ENCODE data around the gene SUMF1.
"Not testable (repeated sequence)": the region's sequence is repeated elsewhere in the genome, so short reads cannot be mapped to it uniquely, and the experiment has no call there.

Gene SUMF1

DNA sequence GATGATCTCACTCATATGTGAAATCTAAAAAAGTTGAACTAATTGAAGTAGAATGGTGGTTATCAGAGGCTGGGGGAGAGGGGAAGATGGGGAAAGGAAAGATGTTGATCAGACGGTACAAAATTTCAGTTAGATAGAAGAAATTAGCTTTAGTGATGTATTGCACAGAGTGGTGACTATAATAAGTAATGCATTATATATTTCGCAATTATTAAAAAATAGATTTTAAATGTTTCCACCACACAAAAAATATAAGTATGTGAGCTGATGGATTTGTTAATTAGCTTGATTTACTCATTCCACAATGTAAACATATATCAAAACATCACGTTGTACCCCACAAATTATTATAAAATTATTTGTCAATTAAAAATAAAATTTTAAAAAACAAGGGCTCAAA is 8.1 kb downstream of the SUMF1 start:
- DNase-seq = no peak

DNA sequence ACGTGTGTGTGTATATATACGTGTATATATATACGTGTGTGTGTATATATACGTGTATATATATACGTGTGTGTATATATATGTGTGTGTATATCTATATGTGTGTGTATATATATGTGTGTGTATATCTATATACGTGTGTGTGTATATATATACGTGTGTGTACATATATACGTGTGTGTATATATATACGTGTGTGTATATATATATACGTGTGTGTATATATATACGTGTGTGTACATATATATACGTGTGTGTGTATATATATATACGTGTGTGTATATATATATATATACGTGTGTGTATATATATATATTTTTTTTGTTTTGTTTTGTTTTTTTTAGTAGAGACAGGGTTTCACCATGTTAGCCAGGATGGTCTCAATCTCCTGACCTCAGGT is 10.3 kb downstream of the SUMF1 start:
- DNase-seq = not testable (repeated sequence)

DNA sequence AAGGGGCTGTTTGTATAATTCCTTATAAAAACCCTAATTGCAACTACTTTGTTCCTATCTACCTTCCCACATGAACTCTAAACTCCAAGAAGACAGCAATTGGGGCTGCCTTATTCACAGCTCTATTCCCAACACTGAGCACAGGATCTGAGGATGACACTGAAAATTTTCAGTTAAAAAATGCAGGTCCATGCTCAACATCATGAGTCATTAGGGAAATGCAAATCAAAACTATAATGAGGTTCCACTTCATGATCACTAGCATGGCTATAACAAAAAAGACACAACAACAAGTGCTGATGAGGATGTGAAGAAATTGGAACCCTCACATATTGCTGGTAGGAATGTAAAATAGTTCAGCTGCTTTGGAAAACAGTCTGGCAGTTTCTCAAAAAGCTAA is 12.9 kb downstream of the SUMF1 start:
- DNase-seq = no peak

DNA sequence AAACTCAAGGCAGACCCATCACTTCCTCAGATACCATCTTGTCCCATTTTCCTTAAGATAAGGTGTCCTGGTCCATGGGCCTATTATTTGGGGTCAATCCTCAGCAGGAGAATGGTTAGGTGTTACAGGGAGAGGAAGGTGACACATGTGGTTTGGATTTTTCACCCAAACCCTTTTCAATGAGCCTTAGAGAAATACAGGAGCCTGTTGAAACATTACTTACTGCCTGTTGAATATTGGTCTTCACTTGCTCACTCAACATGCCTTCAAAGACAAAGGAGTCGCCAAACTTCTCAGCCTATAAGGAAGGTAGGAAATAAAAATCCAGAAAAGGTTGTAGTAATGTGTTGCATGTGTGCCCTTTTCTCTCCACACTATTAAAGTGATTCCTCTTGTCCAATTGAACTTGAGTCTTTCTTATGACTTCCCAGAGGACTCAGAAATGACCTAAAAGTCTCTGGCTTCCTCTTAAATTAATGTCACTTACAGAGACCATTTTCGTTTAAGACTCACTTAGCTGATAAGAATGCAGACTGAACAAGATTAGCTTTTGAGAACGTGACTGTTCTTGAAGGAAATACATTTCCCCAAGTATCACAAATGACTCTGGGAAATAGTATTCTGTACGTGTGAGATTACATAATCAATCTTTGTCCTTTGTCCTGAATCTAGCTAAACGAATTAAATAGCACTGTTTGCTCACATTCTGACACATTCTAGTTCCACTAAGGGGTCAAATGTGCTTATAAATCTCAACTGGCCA is 17.8 kb downstream of the SUMF1 start:
- DNase-seq = no peak

DNA sequence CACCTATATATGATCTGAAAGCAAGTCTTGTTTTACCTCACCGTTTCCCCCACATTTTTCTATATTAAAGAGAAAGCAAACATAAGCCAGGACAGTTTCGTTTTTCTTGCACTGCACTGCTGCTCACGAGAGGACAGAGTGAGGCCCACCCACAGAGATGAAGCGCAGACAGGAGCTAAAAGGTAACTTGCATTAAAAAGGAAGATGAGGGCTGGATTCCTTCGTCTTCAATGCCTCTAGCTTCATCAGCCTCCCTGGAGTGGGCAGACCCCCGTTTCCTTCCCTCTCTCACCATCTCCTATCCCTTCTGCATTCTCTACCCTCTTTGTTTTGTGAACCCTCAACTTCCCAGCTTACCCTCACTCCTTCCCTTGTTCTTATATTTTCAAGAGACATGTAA is 18.9 kb downstream of the SUMF1 start:
- DNase-seq = no peak

DNA sequence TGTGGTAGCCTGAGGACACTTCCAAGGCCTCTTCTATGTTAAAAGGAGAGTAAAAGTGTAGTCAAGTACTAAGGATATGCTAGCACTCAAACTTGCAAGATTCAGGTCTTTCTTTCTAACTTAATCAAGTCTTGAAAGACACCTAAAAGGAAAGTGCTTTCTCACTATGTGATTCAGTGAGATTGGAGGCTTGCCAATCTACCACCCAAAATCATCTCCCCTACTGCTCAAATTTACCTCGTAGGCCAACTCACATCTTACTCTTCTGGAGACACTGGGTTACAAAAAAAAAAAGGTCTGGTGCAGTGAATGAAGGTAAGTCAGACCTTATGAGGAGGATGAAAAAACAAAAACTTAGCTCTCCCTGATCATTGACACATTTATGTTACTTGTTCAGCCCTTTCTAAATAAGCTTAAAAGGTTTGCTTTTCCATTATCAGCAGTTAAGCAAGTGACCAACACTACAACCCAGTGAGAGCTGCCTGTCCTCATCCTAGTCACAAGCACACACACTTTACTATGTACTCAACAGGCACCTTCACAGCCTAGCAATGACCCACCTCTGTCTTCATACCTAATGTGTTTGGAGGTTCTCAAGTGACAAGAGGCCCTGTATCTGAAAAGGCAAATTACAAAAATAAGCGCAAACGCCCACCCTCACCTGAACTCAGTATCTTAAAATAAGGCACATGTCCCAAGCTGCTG is 19.6 kb downstream of the SUMF1 start:
- no peak for DNase-seq

DNA sequence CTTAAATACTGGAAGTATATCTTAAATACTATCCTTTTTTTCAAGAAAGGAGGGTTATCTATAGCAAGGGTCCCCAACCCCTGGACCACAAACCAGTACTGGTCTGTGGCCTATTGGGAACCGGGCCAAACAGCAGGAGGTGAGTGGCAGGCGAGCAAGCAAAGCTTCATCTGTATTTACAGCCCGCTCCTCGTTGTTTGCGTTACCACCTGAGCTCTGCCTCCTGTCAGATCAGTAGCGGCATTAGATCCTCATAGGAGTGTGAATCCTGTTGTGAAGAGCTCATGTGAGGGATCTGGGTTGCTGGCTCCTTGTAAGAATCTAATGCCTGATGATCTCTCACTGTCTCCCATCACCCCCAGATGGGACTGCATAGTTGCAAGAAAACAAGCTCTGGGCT is 26.1 kb downstream of the SUMF1 start:
- no peak for DNase-seq

DNA sequence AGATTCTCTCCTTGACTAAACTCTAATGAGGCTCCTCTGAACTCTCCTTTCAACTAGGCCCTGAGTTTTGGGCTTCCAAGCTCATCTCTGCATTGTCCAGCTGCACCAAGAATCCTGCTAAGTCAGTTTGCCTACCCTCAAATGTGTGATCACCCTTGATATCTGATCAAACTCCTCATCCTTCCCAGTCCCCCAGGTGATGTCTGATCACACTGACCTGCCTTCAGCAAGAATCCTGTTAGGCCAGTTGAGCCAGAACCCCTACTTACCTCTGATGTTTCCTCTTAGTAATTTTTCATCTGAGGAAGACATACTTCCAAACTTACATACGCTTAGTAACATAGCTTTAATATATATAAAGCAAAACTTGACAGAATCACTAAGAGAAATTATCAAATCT is 28.8 kb downstream of the SUMF1 start:
- DNase-seq = no peak

DNA sequence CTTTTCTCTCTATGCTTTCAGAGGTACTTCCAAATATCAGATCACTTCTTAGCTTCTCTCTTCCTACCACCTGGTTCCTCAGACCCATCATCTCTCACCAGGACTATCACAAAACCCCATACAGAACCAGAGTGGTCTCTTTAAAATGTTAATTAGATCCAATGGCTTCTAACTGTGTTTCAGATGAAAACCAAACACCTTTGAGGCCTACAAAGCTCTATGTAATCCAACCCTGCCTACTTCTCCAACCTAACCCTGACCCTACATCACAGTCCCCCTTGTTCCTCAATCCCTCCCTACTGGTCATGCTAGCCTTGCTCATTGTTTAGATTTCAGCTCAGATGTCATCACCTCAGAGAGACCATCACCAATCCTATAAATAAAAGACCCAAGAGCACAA is 34.8 kb downstream of the SUMF1 start:
- DNase-seq = no peak

DNA sequence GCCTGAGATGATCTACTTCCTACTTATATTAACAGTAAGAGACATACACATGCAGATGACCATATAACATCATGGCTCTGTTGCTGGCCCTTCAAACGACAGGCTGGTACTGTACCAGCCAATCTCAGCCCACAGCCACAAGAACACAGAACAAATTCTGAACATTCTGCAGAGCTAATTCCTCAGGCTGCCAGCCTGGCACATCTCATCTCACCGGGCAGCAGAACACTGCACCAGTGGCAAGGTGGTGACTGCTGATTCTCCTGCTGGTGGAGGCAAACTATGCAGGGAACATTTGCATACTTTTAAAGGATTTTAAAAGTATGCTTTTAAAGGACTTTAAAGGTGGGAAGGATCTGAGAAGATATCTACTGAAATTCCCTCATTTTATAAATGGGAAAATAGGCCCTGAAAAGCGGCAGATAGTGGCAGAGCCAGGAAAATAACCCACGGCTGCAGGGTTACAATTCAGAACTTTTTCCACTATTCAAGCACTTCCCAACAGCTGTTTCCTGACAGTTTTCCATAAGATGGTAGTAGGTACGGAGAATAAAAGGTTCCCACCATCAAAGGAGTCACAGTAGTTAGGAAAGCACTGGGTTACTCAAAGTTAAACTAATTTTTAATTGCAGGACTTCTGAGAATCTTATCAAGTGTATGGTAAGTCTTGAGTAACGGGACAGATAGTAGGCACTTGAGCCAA is 37.3 kb downstream of the SUMF1 start:
- DNase-seq = no peak

DNA sequence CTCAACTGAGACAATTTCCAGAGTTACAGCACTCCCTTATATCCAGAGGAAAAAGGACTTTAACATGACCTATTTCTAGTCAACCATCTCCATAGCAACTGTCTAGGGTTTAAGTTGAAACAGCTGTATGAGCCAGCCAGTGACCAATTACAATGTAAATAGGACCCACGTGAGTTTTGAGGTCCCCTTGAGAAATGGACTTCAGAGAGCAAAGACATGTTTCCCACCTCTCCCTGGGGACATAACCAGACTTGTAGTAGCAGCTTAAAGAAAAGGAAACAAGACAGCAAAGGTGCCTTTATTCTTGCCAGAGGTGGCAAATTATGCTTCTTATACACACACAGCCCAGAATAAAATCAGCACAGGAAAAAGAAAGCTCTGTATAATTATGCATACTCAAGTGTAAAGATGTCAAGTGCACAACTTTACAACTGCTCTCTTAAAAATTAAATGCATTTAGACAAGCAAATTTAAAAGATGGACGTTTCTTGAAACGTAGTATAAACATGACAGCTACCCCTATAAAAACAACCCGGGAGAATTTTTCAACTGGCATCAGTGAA is 40.2 kb downstream of the SUMF1 start:
- DNase-seq = no peak

DNA sequence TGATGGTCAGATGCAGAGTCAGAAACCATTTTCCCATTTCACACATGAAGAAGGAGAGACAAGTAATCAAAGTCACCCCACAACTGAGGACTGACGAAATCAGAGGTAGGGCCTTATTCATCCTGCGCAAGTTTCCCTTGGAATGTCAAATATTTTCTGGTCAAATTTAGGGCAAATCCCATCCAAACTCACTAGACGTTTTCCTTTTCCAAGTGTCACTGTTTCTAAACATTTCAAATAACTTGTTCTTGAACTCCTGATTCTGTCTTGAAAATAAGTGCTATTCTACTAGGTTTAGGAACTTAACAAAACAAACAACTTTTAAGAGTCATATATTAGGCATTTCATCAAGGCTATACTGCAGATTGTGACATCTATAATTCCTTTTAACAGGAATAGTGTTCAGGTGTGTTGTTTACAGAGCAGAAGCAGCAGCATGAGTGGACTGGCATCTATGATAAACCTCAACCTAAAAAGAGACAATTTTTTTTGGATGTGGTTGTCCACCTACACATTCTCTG is 40.7 kb downstream of the SUMF1 start:
- DNase-seq = no peak

DNA sequence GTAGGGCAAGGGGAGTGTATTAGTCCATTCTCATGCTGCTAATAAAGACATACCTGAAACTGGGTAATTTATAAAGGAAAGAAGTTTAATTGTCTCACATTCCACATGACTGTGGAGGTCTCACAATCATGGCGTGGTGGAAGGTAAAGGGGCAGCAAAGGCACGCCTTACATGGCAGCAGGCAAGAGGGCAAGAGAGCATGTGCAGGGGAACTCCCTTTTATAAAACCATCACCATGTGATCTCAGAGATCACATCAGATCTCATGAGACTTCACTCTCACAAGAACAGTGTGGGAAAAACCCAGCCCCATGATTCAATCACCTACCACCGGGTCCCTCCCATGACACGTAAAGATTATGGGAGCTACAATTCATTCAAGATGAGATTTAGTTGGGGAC is 41.4 kb downstream of the SUMF1 start:
- no peak for DNase-seq

DNA sequence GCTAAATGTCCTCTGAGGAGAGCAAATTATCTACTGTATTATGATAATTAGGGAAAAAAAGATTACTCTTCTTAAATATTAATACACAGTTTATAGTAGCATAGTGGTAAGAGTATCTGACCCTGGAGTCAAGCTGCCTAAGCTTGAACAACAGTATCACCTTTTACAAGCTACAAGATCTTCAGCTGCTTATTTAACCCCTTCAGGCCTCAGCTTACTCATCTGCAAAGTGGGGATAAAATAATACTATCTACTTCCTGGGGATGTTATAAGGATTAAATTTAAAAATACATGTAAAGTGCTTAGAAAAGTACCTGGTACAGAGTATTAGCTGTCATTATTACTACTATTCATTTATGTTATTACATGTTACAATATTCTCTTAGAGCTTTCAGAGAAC is 42.0 kb downstream of the SUMF1 start:
- no peak for DNase-seq

DNA sequence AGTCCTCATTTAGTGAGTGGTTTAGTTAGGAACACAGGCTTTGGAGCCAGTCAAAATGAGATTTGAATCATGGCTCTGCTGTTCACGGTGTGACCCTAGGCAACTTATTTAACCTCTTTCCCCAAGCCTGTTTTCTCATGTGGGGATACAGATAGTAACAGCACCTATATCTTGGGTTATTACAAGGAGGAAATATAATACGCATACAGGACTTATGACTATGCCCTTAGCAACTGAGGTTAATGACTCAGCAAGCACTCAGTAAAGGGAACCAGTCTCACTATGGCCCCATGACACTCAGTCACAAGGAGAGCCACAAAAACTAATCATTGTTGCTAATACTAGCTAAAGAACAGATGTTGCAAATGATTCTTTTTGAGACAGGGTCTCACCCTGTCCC is 45.9 kb downstream of the SUMF1 start:
- DNase-seq = no peak

DNA sequence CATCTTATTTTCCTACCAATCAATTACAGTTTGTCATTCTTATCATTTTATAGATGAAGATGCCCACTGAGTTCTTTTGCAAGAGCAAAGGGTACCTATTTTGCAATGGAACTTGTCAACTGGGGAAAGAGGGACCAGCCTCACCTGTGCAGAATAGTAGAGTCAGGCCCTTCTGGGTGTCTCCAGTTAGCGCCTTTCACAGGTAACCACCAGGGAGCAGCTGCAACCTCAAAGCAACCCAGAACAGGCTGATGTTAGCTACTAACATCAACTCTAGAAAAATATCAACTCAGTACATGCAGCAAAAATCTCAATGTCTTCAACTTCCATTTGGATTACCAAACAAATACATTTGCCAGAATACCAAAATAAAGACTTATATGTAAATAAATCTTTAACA is 47.1 kb downstream of the SUMF1 start:
- no peak for DNase-seq

DNA sequence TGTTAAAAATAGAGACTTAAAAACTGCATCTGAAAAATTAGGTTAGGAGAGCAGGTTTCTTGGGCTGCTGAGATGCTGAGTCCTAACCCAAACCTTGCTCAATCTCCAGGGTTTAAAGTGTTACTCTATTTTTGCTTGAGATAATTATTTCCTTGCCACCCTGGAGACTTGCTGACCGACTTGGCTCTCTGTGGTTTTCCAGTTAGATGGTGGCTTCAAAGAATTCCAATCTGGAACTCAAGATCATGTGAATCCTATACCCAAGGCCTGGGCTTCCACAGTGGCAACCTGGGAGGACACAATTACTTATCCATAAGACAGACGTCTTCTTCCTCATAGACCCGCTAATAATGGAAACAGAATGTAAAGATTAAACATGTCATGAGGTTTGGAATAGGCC is 47.7 kb downstream of the SUMF1 start:
- no peak for DNase-seq

DNA sequence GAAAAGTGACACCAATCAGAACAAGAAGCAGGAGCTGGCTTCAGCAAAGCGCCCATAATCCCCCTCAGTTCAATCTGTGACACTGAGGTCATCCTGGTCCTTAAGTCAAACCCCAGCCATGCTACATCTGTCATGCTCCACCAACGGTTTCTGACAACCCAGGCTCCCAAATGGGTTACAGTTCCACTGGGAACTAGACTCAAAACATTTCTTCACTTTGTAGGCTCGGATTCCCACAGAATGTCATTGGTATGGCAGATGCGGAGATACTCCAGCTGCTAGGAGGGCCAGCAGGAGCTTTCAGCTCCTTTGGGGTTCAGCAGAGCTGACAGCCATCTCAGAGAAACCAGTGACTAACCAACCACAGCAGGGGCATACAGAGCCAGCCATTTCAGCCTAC is 48.9 kb downstream of the SUMF1 start:
- DNase-seq = no peak

DNA sequence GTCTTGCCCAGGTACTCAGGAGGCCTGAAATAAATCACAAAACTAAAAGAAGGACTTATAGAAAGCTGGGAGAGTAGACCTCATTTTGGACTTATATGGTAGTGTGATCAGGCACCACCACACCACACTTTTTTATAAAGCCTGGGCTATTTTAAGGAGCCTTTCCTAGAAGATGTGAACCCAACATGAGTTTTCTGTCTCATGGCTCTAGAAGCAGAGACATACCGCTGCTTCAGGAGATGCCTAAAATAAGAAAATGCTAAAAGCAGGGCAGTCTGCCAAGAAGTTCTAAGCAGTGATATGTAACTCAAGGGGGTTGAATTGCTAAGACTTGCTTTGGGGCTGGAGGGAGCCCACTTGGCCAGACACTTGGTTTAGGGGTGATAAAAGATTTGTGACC is 49.6 kb downstream of the SUMF1 start:
- DNase-seq = no peak

DNA sequence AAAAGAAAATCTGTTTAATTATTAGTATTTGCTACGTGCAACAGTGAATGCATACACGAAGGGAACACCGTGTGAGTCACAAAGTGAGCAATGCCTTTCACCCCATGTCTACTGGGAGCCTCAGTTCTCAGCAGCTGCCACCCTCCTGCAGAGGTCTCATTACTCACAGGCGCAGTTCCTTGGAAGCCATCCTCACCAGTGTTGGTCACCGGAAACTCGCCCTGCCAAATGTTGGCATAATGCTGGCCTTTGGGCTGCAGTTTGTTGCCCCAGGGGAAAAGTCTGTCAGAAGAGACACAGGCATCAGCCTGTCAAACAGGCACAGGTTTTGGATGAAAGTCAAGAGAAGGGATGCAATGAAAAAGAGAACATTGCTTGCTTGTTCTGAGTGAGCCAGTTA is 50.1 kb downstream of the SUMF1 start:
- DNase-seq = peak; percentile 44

DNA sequence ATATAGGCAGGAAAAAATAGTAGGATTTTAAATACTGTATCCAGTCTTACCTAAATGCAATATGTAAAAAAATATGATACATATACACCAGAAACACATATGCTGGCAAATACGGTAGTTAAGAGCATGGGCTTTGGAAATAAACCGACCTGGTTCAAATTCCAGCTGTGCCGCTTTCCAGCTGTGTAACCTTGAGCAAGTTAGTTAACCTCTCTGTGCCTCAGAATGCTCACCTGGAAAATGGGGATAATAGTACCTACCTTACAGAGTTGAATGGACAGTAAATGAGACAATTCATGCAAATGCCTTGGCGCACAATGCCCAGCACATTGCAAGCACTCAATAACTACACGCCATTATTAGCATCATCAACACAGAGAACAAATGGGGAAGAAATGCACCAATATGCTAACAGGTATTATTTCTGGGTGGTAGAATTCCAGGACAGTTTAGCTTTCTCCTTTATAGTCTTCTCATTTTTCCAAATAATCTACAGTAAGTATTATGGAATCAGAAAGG is 50.6 kb downstream of the SUMF1 start:
- DNase-seq = no peak

DNA sequence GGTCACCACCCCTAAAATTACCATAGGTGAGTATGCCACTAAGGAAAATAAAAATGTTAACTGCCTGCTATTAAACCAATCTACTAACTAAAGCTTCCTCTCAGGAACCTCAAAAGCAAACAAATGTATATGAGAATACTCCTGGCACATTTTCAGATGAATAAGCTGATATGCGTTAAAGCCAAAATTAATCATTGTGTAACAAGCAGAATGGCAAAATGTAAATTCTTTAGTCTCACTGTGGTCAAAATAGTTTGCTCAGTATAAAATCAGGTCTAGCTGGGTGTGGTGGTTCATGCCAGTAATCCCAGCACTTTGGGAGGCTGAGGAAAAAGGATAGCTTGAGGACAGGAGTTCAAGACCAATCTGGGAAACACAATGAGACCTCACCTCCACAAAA is 53.6 kb downstream of the SUMF1 start:
- DNase-seq = no peak

DNA sequence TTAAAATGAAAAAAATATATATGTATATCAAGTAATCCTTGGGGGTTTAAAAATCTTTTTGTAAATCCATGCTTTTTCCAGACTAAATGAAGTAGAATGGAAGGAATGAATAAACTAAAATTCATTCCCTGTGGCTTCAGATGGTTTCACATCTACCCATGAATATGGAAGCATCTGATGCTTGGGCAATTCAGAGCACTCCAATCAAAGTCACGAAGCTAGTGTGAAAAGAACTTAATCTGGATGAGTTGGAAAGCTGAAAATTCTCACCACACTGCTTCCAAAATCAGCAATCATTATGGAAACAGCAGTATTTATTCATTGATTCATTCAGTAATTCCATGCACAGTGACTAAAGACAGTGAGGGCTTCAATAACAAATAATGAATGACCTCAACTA is 55.2 kb downstream of the SUMF1 start:
- no peak for DNase-seq

Measured in GOT3 (cell line).